ENCODE measurements around the gene ZNF106.
A peak's percentile ranks its signal among the peaks of the same experiment; 100 is the strongest.

The ZNF106 gene

GRCh38 chr15:42413920-42414319, 77.0 kb downstream of the ZNF106 start:
- H3K36me3 Mint-ChIP-seq (ENCODE audit: insufficient read depth), result peaks cover 28% of the 10 kb centered on the region
- H3K4me3 Mint-ChIP-seq, result no peak overlapping the region

DNA sequence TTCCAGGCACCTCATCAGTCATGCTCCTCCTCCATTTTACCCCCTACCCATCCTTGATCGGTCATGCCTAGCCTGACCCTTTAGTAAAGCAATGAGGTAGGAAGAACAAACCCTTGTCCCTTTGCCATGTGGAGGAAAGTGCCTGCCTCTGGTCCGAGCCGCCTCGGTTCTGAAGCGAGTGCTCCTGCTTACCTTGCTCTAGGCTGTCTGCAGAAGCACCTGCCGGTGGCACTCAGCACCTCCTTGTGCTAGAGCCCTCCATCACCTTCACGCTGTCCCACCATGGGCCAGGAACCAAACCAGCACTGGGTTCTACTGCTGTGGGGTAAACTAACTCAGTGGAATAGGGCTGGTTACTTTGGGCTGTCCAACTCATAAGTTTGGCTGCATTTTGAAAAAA, 79.1 kb downstream of the ZNF106 start:
- no peak for DNase-seq
- no peaks in the 10 kb centered on the region for H3K4me1 Mint-ChIP-seq (ENCODE audit: low read depth in 2 of 2)
- no peak overlapping the region for H3K27ac Mint-ChIP-seq
- H3K27me3 Mint-ChIP-seq, result no peaks in the 10 kb centered on the region
- H3K9me3 Mint-ChIP-seq, result no peaks in the 10 kb centered on the region
- H3K4me3 Mint-ChIP-seq, result no peak overlapping the region
- ATAC-seq (replicated peaks), result no peak
- peaks cover 10% of the 10 kb centered on the region for H3K36me3 Mint-ChIP-seq (ENCODE audit: insufficient read depth)

More at GRCh38 chr15:42413920-42414319, 77.0 kb downstream of the ZNF106 start:
- DNase-seq, result no peak
- Mint-ChIP-seq H3K27me3 (no peaks in the 10 kb centered on the region), H3K27ac (no peak overlapping the region), H3K9me3 (no peaks in the 10 kb centered on the region), H3K4me1 (ENCODE audit: low read depth in 2 of 2) (no peaks in the 10 kb centered on the region)
- no peak for ATAC-seq (replicated peaks)

DNA sequence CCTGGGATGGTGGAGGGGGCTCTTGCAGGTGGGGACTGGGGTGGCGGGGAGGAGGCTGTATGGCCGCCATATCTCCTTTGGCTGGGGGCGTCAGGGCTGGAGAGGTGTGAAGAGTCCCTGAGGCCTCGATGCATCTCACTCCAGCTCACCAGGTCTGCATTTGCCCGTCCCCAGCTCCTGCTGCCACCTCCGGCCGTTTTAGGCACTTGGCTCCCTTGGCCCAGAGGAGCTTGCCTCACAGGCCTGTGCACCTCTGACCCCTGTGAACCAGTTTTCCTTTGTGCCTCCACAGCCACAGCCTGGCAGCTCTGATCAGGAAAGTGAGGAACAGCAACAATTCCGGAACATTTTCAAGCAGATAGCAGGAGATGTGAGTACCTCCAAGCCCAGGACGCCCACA, 81.9 kb downstream of the ZNF106 start:
- ATAC-seq (replicated peaks) (no peak), DNase-seq (no peak)
- Mint-ChIP-seq H3K27me3 (no peaks in the 10 kb centered on the region), H3K4me3 (no peak overlapping the region), H3K4me1 (ENCODE audit: low read depth in 2 of 2) (no peaks in the 10 kb centered on the region), H3K36me3 (ENCODE audit: insufficient read depth) (no peaks in the 10 kb centered on the region), H3K27ac (no peak overlapping the region), H3K9me3 (no peaks in the 10 kb centered on the region)

DNA sequence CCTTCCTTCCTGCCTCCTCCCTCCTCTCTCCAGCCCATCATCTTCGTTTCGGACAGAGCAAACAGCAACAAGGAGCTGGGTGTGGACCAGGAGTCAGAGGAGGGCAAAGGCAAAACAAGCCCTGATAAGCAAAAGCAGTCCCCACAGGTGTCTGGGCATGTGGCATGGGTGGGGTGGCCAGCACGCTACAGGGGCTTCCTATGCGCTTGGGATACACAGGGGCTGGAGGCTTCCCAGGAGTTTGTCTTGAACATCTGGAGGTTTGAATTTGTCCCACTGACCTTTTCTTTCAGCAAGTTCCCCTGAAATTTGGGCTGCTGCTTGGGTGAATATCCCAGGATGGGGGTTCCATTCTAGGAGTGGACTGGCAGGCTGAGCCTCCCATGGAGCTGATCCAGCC, 82.8 kb downstream of the ZNF106 start:
- H3K27me3 Mint-ChIP-seq, result no peaks in the 10 kb centered on the region
- H3K9me3 Mint-ChIP-seq, result no peaks in the 10 kb centered on the region
- ATAC-seq (replicated peaks) (no peak), DNase-seq (no peak)
- H3K27ac Mint-ChIP-seq, result no peak overlapping the region
- H3K36me3 Mint-ChIP-seq (ENCODE audit: insufficient read depth), result peaks cover 3% of the 10 kb centered on the region
- no peaks in the 10 kb centered on the region for H3K4me1 Mint-ChIP-seq (ENCODE audit: low read depth in 2 of 2)
- no peak overlapping the region for H3K4me3 Mint-ChIP-seq

- H3K36me3 Mint-ChIP-seq (ENCODE audit: insufficient read depth), result peaks cover 7% of the 10 kb centered on the region
- H3K4me1 Mint-ChIP-seq (ENCODE audit: low read depth in 2 of 2), result peaks cover 6 to 9% of the 10 kb centered on the region in 2 donors
These were observed 85.0 kb downstream of the ZNF106 start for GRCh38 chr15:42405863-42406482.

DNA sequence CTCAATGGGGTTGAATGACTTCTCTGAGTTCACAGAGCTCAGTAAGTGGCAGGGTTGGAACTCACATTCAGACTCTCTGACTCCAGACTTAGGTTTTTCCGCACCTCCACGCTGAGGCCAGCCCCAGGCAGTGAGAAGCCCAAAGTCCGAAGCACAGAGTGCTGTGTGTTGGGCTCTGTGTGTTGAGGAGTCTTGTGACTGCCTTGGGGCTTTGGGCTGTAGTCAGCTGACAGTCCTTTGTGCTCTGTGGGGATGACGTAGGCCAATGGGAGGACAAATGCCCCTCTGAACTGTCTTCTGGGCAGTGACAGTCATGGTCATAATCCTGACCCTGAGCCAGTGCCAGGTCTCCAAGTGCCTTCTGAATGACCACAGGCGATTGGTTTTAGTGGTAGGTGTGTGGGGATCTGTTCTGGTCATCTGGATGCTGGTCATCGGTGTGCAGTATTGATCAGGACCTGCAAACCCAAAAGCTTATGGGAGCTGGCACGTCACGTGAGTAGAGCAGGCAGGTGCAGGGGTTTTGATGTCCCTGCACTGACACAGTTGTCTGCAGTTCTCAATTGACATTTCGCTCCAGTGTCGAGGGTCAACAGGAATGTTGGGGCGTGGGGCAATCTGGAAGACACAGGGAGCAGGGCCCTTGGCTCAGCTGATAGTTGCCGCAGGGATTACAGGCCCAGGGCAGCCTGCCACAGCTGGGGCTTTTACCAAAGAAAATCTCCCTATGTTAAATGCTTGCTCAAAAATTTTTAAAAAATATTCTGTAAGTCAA, 86.3 kb downstream of the ZNF106 start:
- Mint-ChIP-seq H3K4me1 (ENCODE audit: low read depth in 2 of 2) (peaks cover 6 to 18% of the 10 kb centered on the region in 2 donors), H3K27ac (no peak overlapping the region), H3K27me3 (no peaks in the 10 kb centered on the region), H3K4me3 (no peak overlapping the region), H3K9me3 (no peaks in the 10 kb centered on the region), H3K36me3 (ENCODE audit: insufficient read depth) (peaks cover 7% of the 10 kb centered on the region)
- DNase-seq (no peak), ATAC-seq (replicated peaks) (no peak)

More at GRCh38 chr15:42405863-42406482, 85.0 kb downstream of the ZNF106 start:
- ATAC-seq (replicated peaks) (no peak), DNase-seq (no peak)
- no peaks in the 10 kb centered on the region for H3K9me3 Mint-ChIP-seq
- H3K4me3 Mint-ChIP-seq, result no peak overlapping the region
- H3K27ac Mint-ChIP-seq, result peak overlapping the region in 1 of 2 donors; percentile 28
- no peaks in the 10 kb centered on the region for H3K27me3 Mint-ChIP-seq

DNA sequence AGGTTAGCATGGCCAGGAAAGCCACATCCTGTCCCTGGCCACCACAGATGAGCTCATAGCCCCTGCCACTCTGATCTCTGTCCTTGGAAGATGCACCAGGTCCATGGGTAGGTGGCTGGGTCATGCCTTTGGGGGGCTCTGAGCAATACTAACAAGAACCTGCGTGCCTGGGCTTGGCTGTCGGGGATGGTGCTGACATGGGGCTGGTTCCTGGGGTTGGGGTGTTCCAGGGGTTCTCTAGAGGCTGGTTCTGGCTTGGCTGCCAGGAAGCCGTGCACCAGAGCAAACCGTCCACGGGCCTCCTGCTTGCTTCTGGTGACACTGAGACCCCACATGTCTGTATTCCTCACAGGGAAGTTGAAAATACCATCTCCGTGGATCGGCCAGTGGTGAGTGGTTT, 87.6 kb downstream of the ZNF106 start:
- Mint-ChIP-seq H3K27ac (peak overlapping the region in 1 of 2 donors; percentile 62), H3K4me1 (ENCODE audit: low read depth in 2 of 2) (peaks cover 6 to 18% of the 10 kb centered on the region in 2 donors), H3K4me3 (no peak overlapping the region), H3K36me3 (ENCODE audit: insufficient read depth) (peaks cover 7% of the 10 kb centered on the region), H3K27me3 (no peaks in the 10 kb centered on the region), H3K9me3 (no peaks in the 10 kb centered on the region)
- no peak for DNase-seq
- ATAC-seq (replicated peaks), result no peak

DNA sequence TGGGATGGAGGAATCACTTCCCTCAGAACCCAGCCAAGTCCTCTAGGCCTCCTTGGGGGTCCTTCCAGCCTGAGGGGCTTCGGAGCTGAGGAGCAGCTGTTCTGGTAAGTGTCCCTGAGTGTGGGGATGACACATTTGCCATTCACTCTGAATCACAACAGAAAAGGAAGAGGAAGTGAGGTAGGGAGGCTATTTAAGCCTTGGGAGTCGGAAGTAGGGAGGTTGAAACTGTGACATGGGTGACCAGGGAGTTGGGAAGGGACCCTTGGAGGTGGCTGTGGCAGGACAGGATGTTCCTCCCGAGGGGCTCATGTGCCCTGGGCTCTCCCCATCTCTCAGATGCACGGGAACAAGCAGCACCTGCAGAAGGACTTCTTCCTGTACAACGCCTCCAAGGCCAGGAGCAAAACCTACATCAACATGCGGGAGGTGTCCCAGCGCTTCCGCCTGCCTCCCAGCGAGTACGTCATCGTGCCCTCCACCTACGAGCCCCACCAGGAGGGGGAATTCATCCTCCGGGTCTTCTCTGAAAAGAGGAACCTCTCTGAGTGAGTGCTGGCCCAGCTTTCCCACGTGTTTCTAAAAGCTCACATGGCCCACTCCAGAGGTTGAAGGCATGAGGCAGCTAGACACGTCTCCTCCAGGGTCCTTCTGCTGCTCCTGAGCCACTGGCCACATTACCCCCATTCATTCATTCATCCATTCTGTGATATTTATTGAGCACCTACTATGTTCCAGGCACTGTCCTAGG, 88.3 kb downstream of the ZNF106 start:
- DNase-seq (no peak), ATAC-seq (replicated peaks) (no peak)
- peak overlapping the region; percentile 12 to 68 for H3K4me3 Mint-ChIP-seq
- peaks cover 6 to 18% of the 10 kb centered on the region in 2 donors for H3K4me1 Mint-ChIP-seq (ENCODE audit: low read depth in 2 of 2)
- peaks cover 7% of the 10 kb centered on the region for H3K36me3 Mint-ChIP-seq (ENCODE audit: insufficient read depth)
- H3K27me3 Mint-ChIP-seq, result no peaks in the 10 kb centered on the region
- peak overlapping the region; percentile 62 to 93 for H3K27ac Mint-ChIP-seq
- H3K9me3 Mint-ChIP-seq, result no peaks in the 10 kb centered on the region

DNA sequence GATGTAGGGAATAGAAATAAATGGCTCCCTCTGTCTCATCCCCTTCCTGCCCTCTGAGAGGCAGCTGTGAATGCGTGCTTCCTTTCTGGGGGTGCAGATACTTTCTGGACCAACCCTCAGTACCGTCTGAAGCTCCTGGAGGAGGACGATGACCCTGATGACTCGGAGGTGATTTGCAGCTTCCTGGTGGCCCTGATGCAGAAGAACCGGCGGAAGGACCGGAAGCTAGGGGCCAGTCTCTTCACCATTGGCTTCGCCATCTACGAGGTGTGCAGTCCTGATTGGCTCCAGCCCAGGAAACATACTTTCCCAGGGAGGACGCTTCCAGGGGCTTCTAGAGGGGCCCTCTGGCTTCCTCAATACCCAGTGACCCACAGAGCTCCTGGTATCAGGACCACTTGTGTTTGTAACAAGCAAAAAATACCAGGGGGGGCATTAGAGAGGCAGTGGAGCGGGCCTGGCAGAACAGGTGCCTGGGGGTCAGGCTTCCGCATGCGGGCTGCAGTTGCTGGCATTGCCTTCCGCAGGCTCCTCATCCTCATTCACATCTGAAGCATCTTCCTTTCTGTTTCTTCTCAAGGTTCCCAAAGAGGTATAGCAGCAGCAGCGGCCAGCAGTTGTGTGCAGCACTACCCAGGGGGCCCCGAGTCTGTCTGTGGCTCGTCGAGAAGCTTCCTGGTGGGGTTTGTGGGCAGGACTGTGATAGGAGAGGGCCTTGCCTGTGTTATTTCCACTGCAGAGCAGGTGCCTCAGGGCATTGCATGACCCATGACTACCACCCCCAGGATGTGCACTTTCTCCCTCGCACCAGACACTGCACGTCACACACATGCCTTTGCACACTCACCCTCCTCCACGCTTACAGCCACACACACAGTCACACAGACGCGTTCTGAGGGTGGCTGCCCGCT, 89.1 kb downstream of the ZNF106 start:
- H3K9me3 Mint-ChIP-seq, result no peaks in the 10 kb centered on the region
- peak overlapping the region; percentile 62 to 93 for H3K27ac Mint-ChIP-seq
- peaks cover 6 to 18% of the 10 kb centered on the region in 2 donors for H3K4me1 Mint-ChIP-seq (ENCODE audit: low read depth in 2 of 2)
- peak overlapping the region; percentile 12 to 68 for H3K4me3 Mint-ChIP-seq
- peak; percentile 85 for ATAC-seq (replicated peaks)
- peaks cover 7% of the 10 kb centered on the region for H3K36me3 Mint-ChIP-seq (ENCODE audit: insufficient read depth)
- H3K27me3 Mint-ChIP-seq, result no peaks in the 10 kb centered on the region
- peak; percentile 10 to 20 (median 14) for DNase-seq

- H3K4me1 Mint-ChIP-seq (ENCODE audit: low read depth in 2 of 2), result peaks cover 0 to 8% of the 10 kb centered on the region in 2 donors
- H3K9me3 Mint-ChIP-seq, result no peaks in the 10 kb centered on the region
- peaks cover 3% of the 10 kb centered on the region for H3K36me3 Mint-ChIP-seq (ENCODE audit: insufficient read depth)
- no peak overlapping the region for H3K27ac Mint-ChIP-seq
- no peak for DNase-seq
- H3K27me3 Mint-ChIP-seq, result no peaks in the 10 kb centered on the region
- ATAC-seq (replicated peaks), result no peak
- no peak overlapping the region for H3K4me3 Mint-ChIP-seq
These were observed 95.1 kb downstream of the ZNF106 start for GRCh38 chr15:42395838-42396237.

DNA sequence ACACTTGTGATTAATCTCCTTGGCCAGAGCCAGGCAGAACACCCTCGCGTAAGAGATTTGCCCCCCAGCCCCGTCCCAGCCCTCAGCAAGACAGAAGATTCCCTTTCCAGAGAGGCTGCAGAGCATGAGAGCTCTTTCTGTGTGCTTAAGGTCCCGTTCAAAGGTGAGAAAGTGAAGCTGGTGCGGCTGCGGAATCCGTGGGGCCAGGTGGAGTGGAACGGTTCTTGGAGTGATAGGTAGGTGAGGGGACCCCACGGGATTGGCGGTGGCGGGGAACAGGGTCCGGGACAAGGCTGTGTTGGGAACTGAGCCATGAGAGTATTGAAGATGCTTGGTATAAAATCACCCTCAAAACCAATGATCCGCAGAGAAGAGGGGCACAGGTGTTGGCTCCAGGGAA, 96.8 kb downstream of the ZNF106 start:
- no peaks in the 10 kb centered on the region for H3K27me3 Mint-ChIP-seq
- no peak overlapping the region for H3K27ac Mint-ChIP-seq
- DNase-seq (no peak), ATAC-seq (replicated peaks) (no peak)
- no peaks in the 10 kb centered on the region for H3K9me3 Mint-ChIP-seq
- no peak overlapping the region for H3K4me3 Mint-ChIP-seq
- H3K4me1 Mint-ChIP-seq (ENCODE audit: low read depth in 2 of 2), result no peaks in the 10 kb centered on the region
- H3K36me3 Mint-ChIP-seq (ENCODE audit: insufficient read depth), result peaks cover 3% of the 10 kb centered on the region

GRCh38 chr15:42392309-42393024, 98.5 kb downstream of the ZNF106 start:
- Mint-ChIP-seq H3K4me1 (ENCODE audit: low read depth in 2 of 2) (no peaks in the 10 kb centered on the region), H3K9me3 (no peaks in the 10 kb centered on the region), H3K27ac (no peak overlapping the region), H3K36me3 (ENCODE audit: insufficient read depth) (peaks cover 3% of the 10 kb centered on the region), H3K27me3 (no peaks in the 10 kb centered on the region), H3K4me3 (no peak overlapping the region)
- DNase-seq (no peak), ATAC-seq (replicated peaks) (no peak)

Data from effector memory CD8-positive, alpha-beta T cell (primary cell).